ENCODE results near the gene TOR2A. TPM values are rescaled to one million over a fixed set of nuclear protein-coding genes. Genes with fewer than 3 reads are reported as not detected.

The TOR2A gene
- polyA plus RNA-seq, 3 donors, result 57.4 to 63.8 (median 60.0) TPM

DNA sequence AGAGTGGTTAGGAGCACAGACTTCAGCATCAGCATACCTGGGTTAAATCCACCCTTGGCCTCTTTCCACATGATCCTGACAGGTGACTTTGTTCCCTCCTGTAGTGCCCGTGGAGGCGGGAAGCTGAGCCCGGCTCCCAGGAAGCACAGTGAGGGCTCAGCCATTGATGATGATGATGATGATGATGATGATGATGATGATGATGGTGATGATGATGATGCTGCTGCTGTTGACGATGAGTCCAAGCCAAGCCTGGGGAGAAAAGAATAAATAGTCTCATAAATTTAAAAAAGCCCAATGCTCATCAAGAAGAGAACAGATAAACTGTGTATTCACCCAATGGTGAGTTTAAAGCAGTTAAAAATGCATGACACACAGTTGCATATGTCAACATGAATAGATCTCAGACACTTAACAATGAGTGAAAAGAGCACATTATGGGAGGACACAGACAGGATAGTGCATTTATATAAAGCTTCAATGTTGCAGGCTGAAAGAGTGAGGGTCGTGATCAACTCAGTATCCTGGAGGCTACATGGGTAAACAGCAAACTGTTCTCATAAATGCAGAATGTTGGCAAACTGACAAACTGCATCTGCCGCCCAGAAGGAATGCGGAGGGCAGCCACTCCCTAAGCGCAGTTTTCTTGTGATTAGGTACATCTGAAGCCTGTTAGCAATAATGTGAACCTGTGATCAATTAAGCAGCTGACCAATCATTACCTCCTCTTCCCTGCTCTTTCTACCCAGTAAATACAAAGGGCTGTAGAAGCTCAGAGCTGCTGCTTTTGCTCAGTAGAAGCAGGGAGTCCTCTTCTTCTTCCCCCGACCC is 40.0 kb downstream of the TOR2A start:
- H3K27me3 ChIP-seq (ENCODE audit: control insufficient read depth in 2 of 2, insufficient read depth in 2 of 2, low read length in 2 of 2), result no peaks in the 10 kb centered on the region
- TF ChIP-seq, protein P1, sequence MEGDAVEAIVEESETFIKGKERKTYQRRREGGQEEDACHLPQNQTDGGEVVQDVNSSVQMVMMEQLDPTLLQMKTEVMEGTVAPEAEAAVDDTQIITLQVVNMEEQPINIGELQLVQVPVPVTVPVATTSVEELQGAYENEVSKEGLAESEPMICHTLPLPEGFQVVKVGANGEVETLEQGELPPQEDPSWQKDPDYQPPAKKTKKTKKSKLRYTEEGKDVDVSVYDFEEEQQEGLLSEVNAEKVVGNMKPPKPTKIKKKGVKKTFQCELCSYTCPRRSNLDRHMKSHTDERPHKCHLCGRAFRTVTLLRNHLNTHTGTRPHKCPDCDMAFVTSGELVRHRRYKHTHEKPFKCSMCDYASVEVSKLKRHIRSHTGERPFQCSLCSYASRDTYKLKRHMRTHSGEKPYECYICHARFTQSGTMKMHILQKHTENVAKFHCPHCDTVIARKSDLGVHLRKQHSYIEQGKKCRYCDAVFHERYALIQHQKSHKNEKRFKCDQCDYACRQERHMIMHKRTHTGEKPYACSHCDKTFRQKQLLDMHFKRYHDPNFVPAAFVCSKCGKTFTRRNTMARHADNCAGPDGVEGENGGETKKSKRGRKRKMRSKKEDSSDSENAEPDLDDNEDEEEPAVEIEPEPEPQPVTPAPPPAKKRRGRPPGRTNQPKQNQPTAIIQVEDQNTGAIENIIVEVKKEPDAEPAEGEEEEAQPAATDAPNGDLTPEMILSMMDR (IDR thresholded peaks at IDR 0.05), result no peak
- intact Hi-C loops (cut with micrococcal nuclease), result loop anchor here in 1 of 2 donors (10.0 kb wide), 1 partner anchor 90 kb away; no protein-coding TSS in a partner anchor
- no peak overlapping the region for H3K4me3 ChIP-seq (replicated peaks in 1 of 3; ENCODE audit: low read depth in 2 of 3, low read length in 3 of 3)
- H3K9me3 ChIP-seq (replicated peaks in 1 of 2; ENCODE audit: control insufficient read depth in 1 of 2, insufficient read depth in 1 of 2, low read length in 2 of 2), result no peaks in the 10 kb centered on the region
- WGBS (ENCODE audit: insufficient coverage), result 87% methylated on average over 4 of the region's 9 CpGs
- H3K9me3 Mint-ChIP-seq, result peaks cover 0 to 3% (median under 1%) of the 10 kb centered on the region in 7 donors
- H3K4me1 Mint-ChIP-seq, result peaks cover 13% of the 10 kb centered on the region
- no peaks in the 10 kb centered on the region for H3K36me3 ChIP-seq (replicated peaks in 1 of 2; ENCODE audit: control insufficient read depth in 1 of 2, insufficient read depth in 2 of 2, low read length in 2 of 2)
- H4K20me1 ChIP-seq (ENCODE audit: insufficient read depth, low read length), result no peaks in the 10 kb centered on the region
- H3K36me3 Mint-ChIP-seq, result no peaks in the 10 kb centered on the region
- H3K27ac ChIP-seq (ENCODE audit: low read depth in 1 of 2, low read length in 2 of 2), result no peak overlapping the region
- H3K27me3 Mint-ChIP-seq (ENCODE audit: low read depth in 3 of 3), result peaks cover 2 to 3% (median 2%) of the 10 kb centered on the region in 3 donors
- DNase-seq, result no peak
- no peak overlapping the region for H3K4me2 ChIP-seq (replicated peaks; ENCODE audit: extremely low read depth, low read length, poor library complexity, severe bottlenecking)
- no peak overlapping the region for H3K9ac ChIP-seq (ENCODE audit: insufficient read depth, low read length, poor library complexity, severe bottlenecking)
- no peak overlapping the region for H3K27ac Mint-ChIP-seq
- no peak overlapping the region for H2AFZ ChIP-seq (ENCODE audit: insufficient read depth, low read depth, low read length, poor library complexity, severe bottlenecking)
- H3K4me3 Mint-ChIP-seq, result no peak overlapping the region
- H3K79me2 ChIP-seq (ENCODE audit: insufficient read depth, low read length), result no peaks in the 10 kb centered on the region
- peaks cover 7 to 8% of the 10 kb centered on the region in 2 donors for H3K4me1 ChIP-seq (ENCODE audit: control insufficient read depth in 1 of 2, insufficient read depth in 2 of 2, low read length in 2 of 2)

DNA sequence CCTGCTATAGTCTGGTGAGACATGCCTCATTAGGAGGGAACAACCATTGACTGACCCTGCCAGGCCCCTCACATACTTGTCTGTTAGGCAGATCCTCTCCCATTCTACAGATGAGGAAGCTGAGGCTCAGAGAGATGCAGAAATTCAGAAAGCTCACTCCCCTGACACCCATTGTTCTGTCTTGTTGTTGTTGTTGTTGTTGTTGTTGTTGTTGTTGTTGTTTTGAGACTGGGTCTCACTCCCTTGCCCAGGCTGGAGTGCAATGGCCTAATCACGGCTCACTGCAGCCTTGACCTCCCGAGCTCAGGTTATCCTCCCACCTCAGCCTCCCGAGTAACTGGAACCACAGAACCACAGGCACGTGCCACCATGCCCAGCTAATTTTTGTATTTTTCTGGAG is 41.4 kb downstream of the TOR2A start:
- no CpG with 5 or more reads among the region's 4 CpGs for WGBS (ENCODE audit: insufficient coverage)
- no peaks in the 10 kb centered on the region for H3K9me3 ChIP-seq (replicated peaks in 1 of 2; ENCODE audit: control insufficient read depth in 1 of 2, insufficient read depth in 1 of 2, low read length in 2 of 2)
- H3K4me3 ChIP-seq (replicated peaks in 1 of 3; ENCODE audit: low read depth in 2 of 3, low read length in 3 of 3), result no peak overlapping the region
- Mint-ChIP-seq H3K27me3 (ENCODE audit: low read depth in 3 of 3) (peaks cover 2 to 3% (median 2%) of the 10 kb centered on the region in 3 donors), H3K4me1 (no peaks in the 10 kb centered on the region), H3K27ac (no peak overlapping the region), H3K36me3 (no peaks in the 10 kb centered on the region), H3K9me3 (peaks cover 0 to 2% (median 0%) of the 10 kb centered on the region in 7 donors), H3K4me3 (no peak overlapping the region)
- no peaks in the 10 kb centered on the region for H4K20me1 ChIP-seq (ENCODE audit: insufficient read depth, low read length)
- H3K36me3 ChIP-seq (replicated peaks in 1 of 2; ENCODE audit: control insufficient read depth in 1 of 2, insufficient read depth in 2 of 2, low read length in 2 of 2), result no peaks in the 10 kb centered on the region
- TF ChIP-seq, protein P1 (IDR thresholded peaks at IDR 0.05), result no peak
- H3K9ac ChIP-seq (ENCODE audit: insufficient read depth, low read length, poor library complexity, severe bottlenecking), result no peak overlapping the region
- intact Hi-C loops (cut with micrococcal nuclease), result loop anchor here in 1 of 2 donors (10.0 kb wide), 1 partner anchor 89 kb away; no protein-coding TSS in a partner anchor
- no peak overlapping the region for H2AFZ ChIP-seq (ENCODE audit: insufficient read depth, low read depth, low read length, poor library complexity, severe bottlenecking)
- DNase-seq, result no peak
- H3K79me2 ChIP-seq (ENCODE audit: insufficient read depth, low read length), result no peaks in the 10 kb centered on the region
- no peak overlapping the region for H3K4me2 ChIP-seq (replicated peaks; ENCODE audit: extremely low read depth, low read length, poor library complexity, severe bottlenecking)
- H3K4me1 ChIP-seq (ENCODE audit: control insufficient read depth in 1 of 2, insufficient read depth in 2 of 2, low read length in 2 of 2), result peaks cover under 1 to 2% of the 10 kb centered on the region in 2 donors
- no peak overlapping the region for H3K27ac ChIP-seq (ENCODE audit: low read depth in 1 of 2, low read length in 2 of 2)
- H3K27me3 ChIP-seq (ENCODE audit: control insufficient read depth in 2 of 2, insufficient read depth in 2 of 2, low read length in 2 of 2), result no peaks in the 10 kb centered on the region

Measured in CD14-positive monocyte (primary cell).